Panc1 (cell line): ENCODE results near the gene MB21D2. TPM values are rescaled to one million over a fixed set of nuclear protein-coding genes. Genes with fewer than 3 reads are reported as not detected.

Experiments used
- ATAC-seq: fragments of 200-7000 bp; cut with Tn5 transposase; 2 replicates; pipeline ENCODE4 v1.9.1; 2020; ENCODE audit warnings: mild to moderate bottlenecking, moderate library complexity
- BruUV-seq: library from RNA; stranded (reverse); fragments of 400-500 nt; replicated peaks from 2 replicates; lab custom pipeline; 2021; lab: Mats Ljungman, UMichigan
- CTCF ChIA-PET: fragments of 300-600 bp; sonication (Branson Sonifier 250); formaldehyde crosslinking; loops from one replicate; lab custom pipeline; 2022; ENCODE audit warnings: antibody characterized with exemption; lab: Charles Lee
- POLR2A ChIA-PET: fragments of 300-600 bp; sonication (Branson Sonifier 250); formaldehyde crosslinking; loops from one replicate; lab custom pipeline; 2022; ENCODE audit warnings: antibody characterized with exemption; lab: Charles Lee
- DNase-seq: peaks from one replicate; pipeline ENCODE4 v3.0.0-alpha.2; 2010; ENCODE audit warnings: low read depth, low spot score
- H3K27ac ChIP-seq: 2 replicates; pipeline ENCODE4 v1.5.1; 2011; ENCODE audit warnings: mild to moderate bottlenecking, low read length, inconsistent platforms
- H3K27me3 ChIP-seq: fragments of 200-500 bp; sonication (Bioruptor generic); 2 replicates; pipeline ENCODE4 v1.6.0; 2014; ENCODE audit warnings: low read length, inconsistent platforms; ENCODE audit not compliant: control insufficient read depth, insufficient read depth
- H3K36me3 ChIP-seq: fragments of 200-500 bp; sonication (Bioruptor generic); 2 replicates; pipeline ENCODE4 v1.5.1; 2014; ENCODE audit warnings: inconsistent platforms, mild to moderate bottlenecking, low read length, moderate library complexity; ENCODE audit not compliant: control insufficient read depth, insufficient read depth
- H3K4me1 ChIP-seq: 2 replicates; pipeline ENCODE4 v1.5.1; 2011; ENCODE audit warnings: inconsistent platforms, mild to moderate bottlenecking, low read length, moderate library complexity; ENCODE audit not compliant: control insufficient read depth, insufficient read depth
- H3K4me3 ChIP-seq, 2 experiments: 2 replicates each; pipeline ENCODE4 v1.5.1; 2011 to 2012; ENCODE audit warnings: low read depth in 2 of 2, low read length in 2 of 2, mild to moderate bottlenecking in 2 of 2, inconsistent platforms in 1 of 2, moderate library complexity in 1 of 2
- H3K9me3 ChIP-seq: fragments of 200-500 bp; sonication (Bioruptor generic); 2 replicates; pipeline ENCODE4 v1.5.1; 2014; ENCODE audit warnings: low read depth, mild to moderate bottlenecking, inconsistent platforms, low read length, moderate library complexity; ENCODE audit not compliant: control insufficient read depth, insufficient read depth
- POLR2AphosphoS5 ChIP-seq: IDR thresholded peaks from 2 replicates; pipeline ENCODE4 v1.6.1; 2012; ENCODE audit warnings: mild to moderate bottlenecking, low read depth, low read length, moderate library complexity
- SIN3A ChIP-seq: IDR thresholded peaks from 2 replicates; pipeline ENCODE4 v1.6.1; 2012; ENCODE audit warnings: low read depth, mild to moderate bottlenecking, low read length, moderate library complexity, borderline replicate concordance; ENCODE audit not compliant: insufficient read depth
- TCF7L2 ChIP-seq: IDR thresholded peaks from 2 replicates; pipeline ENCODE4 v1.6.1; 2011; ENCODE audit warnings: mild to moderate bottlenecking, low read depth, low read length, inconsistent platforms
- in situ Hi-C: cut with HindIII; loops from 2 replicates; pipeline ENCODE4 v1.10.0; 2016; ENCODE audit warnings: low sequenced_read_pairs, low pct_unique_long_range_greater_than_20kb
- intact Hi-C: fragments of 100-400 bp; cut with micrococcal nuclease; formaldehyde crosslinking; loops from one replicate; pipeline ENCODE4 v1.10.0; 2022; ENCODE audit not compliant: unreplicated experiment
- total RNA-seq: library from RNA; stranded (reverse); gene quantifications from one replicate; pipeline ENCODE4 v1.2.1, GENCODE V29; 2021; ENCODE audit not compliant: unreplicated experiment
- TF ChIP-seq, protein P1 (sequence below): fragments of 450-650 bp; IDR thresholded peaks from 2 replicates; pipeline ENCODE4 v1.5.1; 2017; ENCODE audit warnings: mild to moderate bottlenecking
- TF ChIP-seq, protein P2 (sequence below), 2 experiments: IDR thresholded peaks; 2 replicates each; pipeline ENCODE4 v1.6.1; 2011 to 2012; ENCODE audit warnings: low read depth in 2 of 2, control low read depth in 1 of 2, low read length in 1 of 2, mild to moderate bottlenecking in 1 of 2, moderate library complexity in 1 of 2; ENCODE audit not compliant: insufficient read depth in 1 of 2

The MB21D2 gene
- total RNA-seq, 1 experiment from 2014 or later = 7.8 TPM

DNA sequence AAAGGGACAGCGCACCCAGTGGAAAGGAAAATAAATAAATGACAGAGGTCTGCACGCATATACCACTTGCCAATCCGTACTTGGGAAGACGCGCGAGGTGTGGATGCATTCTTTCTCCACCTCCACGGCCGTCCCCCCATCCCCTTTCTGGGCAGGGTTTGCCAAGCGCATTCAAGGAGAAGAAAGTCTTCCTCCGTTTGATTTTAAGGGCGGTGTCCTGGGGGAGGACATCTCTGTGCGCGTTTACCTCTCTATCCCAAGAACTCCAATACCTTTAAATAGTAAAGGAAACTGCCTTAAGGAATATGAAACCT lies 576 bp upstream of the MB21D2 start:
- DNase-seq = no peak
- in situ Hi-C loops = no loop called here
- H3K27ac ChIP-seq = peak overlapping the region; percentile 76
- ChIA-PET POLR2A (interaction anchor here (1.1 to 1.3 kb wide), 2 partner anchors 30 to 32 kb away, joined by 3 to 4 read pairs; no protein-coding TSS in a partner anchor), CTCF (interaction anchor here (2.0 kb wide), 1 partner anchor 30 kb away, joined by 7 read pairs; no protein-coding TSS in a partner anchor)
- no peaks in the 10 kb centered on the region; the same call in 1 of the 2 replicates for H3K36me3 ChIP-seq
- BruUV-seq = no TSS peak
- TF ChIP-seq, protein P1, sequence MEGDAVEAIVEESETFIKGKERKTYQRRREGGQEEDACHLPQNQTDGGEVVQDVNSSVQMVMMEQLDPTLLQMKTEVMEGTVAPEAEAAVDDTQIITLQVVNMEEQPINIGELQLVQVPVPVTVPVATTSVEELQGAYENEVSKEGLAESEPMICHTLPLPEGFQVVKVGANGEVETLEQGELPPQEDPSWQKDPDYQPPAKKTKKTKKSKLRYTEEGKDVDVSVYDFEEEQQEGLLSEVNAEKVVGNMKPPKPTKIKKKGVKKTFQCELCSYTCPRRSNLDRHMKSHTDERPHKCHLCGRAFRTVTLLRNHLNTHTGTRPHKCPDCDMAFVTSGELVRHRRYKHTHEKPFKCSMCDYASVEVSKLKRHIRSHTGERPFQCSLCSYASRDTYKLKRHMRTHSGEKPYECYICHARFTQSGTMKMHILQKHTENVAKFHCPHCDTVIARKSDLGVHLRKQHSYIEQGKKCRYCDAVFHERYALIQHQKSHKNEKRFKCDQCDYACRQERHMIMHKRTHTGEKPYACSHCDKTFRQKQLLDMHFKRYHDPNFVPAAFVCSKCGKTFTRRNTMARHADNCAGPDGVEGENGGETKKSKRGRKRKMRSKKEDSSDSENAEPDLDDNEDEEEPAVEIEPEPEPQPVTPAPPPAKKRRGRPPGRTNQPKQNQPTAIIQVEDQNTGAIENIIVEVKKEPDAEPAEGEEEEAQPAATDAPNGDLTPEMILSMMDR = peak; percentile 4; the same call in 1 of the 2 replicates
- TF ChIP-seq SIN3A (no peak), POLR2AphosphoS5 (no peak), TCF7L2 (no peak)
- TF ChIP-seq, protein P2, sequence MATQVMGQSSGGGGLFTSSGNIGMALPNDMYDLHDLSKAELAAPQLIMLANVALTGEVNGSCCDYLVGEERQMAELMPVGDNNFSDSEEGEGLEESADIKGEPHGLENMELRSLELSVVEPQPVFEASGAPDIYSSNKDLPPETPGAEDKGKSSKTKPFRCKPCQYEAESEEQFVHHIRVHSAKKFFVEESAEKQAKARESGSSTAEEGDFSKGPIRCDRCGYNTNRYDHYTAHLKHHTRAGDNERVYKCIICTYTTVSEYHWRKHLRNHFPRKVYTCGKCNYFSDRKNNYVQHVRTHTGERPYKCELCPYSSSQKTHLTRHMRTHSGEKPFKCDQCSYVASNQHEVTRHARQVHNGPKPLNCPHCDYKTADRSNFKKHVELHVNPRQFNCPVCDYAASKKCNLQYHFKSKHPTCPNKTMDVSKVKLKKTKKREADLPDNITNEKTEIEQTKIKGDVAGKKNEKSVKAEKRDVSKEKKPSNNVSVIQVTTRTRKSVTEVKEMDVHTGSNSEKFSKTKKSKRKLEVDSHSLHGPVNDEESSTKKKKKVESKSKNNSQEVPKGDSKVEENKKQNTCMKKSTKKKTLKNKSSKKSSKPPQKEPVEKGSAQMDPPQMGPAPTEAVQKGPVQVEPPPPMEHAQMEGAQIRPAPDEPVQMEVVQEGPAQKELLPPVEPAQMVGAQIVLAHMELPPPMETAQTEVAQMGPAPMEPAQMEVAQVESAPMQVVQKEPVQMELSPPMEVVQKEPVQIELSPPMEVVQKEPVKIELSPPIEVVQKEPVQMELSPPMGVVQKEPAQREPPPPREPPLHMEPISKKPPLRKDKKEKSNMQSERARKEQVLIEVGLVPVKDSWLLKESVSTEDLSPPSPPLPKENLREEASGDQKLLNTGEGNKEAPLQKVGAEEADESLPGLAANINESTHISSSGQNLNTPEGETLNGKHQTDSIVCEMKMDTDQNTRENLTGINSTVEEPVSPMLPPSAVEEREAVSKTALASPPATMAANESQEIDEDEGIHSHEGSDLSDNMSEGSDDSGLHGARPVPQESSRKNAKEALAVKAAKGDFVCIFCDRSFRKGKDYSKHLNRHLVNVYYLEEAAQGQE (IDR thresholded peaks at IDR 0.05; ENCODE audit: insufficient read depth in 1 of 2, low read depth in 2 of 2, low read length in 1 of 2) = 0 out of 4 replicates have a peak, but pooled peaks of 1 of the 2 experiments have one; percentile 18
- ATAC-seq = no peak
- H3K9me3 ChIP-seq = no peaks in the 10 kb centered on the region
- peaks cover 22% of the 10 kb centered on the region for H3K4me1 ChIP-seq
- intact Hi-C loops = loop anchor here (5.0 kb wide), 1 partner anchor 124 kb away; no protein-coding TSS in a partner anchor
- peak overlapping the region; percentile 75 to 93 for H3K4me3 ChIP-seq
- H3K27me3 ChIP-seq = no peaks in the 10 kb centered on the region

DNA sequence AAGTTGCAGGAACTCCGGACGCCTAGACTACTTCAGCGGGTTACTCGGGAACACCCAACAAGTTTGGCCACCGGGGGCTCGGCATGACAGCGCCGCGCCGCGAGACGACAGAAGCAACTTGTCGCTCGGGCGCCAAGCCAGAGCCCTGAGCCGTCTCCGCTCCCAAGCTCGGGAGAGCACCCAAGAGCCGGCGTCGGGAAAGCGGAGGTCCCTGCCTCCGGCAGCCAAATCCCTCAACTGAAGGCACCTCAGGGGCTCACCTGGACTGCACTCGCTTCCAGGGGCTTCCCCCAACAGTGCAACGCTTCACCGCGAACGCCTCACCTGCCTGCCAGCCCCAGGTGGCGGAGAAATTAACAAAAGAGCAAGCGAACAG lies 640 bp downstream of the MB21D2 start:
- no TSS peak for BruUV-seq
- in situ Hi-C loops (no loop called here), intact Hi-C loops (loop anchor here (2.0 to 5.0 kb wide), 3 partner anchors 28 to 125 kb away; no protein-coding TSS in a partner anchor)
- H3K4me3 ChIP-seq = peak overlapping the region; percentile 75 to 93
- CTCF ChIA-PET = interaction anchor here (0.6 to 2.0 kb wide), 3 partner anchors 17 to 28 kb away, joined by 4 to 7 read pairs (median 4); no protein-coding TSS in a partner anchor
- no peak for TF ChIP-seq TCF7L2
- TF ChIP-seq SIN3A = no peak
- TF ChIP-seq POLR2AphosphoS5 = no peak
- TF ChIP-seq, protein P2 (IDR thresholded peaks at IDR 0.05; ENCODE audit: insufficient read depth in 1 of 2, low read depth in 2 of 2, low read length in 1 of 2) = no peak
- TF ChIP-seq, protein P1 = no peak
- ATAC-seq (peak; percentile 57), DNase-seq (no peak)
- peak overlapping the region; percentile 86 for H3K27ac ChIP-seq
- H3K9me3 ChIP-seq = no peaks in the 10 kb centered on the region
- no peaks in the 10 kb centered on the region for H3K27me3 ChIP-seq
- no peaks in the 10 kb centered on the region; the same call in 1 of the 2 replicates for H3K36me3 ChIP-seq
- H3K4me1 ChIP-seq = peaks cover 22% of the 10 kb centered on the region
- POLR2A ChIA-PET = interaction anchor here (0.9 kb wide), 1 partner anchor 22 kb away, joined by 4 read pairs; no protein-coding TSS in a partner anchor
